Neural cell (in vitro differentiated cells): ENCODE measurements around the gene OR10G8. TPM values are rescaled to one million over a fixed set of nuclear protein-coding genes. Genes with fewer than 3 reads are reported as not detected.

ENCODE experiments used
- H2AFZ ChIP-seq: fragments of 200-600, 300-800 bp; sonication (generic), shearing (Covaris generic); 2 replicates; pipeline ENCODE4 v1.6.0; 2014; ENCODE audit warnings: low read depth, mild to moderate bottlenecking, antibody characterized with exemption, low read length, moderate library complexity
- H3F3A ChIP-seq: fragments of 200-600 bp; shearing (Covaris generic); 2 replicates; pipeline ENCODE4 v1.6.1; 2016; ENCODE audit warnings: mild to moderate bottlenecking, moderate library complexity, mixed read lengths, antibody characterized with exemption, low read length; ENCODE audit not compliant: insufficient read depth, poor library complexity, severe bottlenecking
- H3K27ac ChIP-seq: fragments of 200-600, 300-800 bp; sonication (generic), shearing (Covaris generic); 2 replicates; pipeline ENCODE4 v1.5.1; 2014; ENCODE audit warnings: mild to moderate bottlenecking, low read length, moderate library complexity
- H3K27me3 ChIP-seq: fragments of 300-800, 200-600 bp; sonication (generic), shearing (Covaris generic); 2 replicates; pipeline ENCODE4 v1.6.0; 2014; ENCODE audit warnings: mild to moderate bottlenecking, low read depth, low read length, moderate library complexity; ENCODE audit not compliant: insufficient read depth
- H3K36me3 ChIP-seq: fragments of 300-800, 200-600 bp; sonication (generic), shearing (Covaris generic); 2 replicates; pipeline ENCODE4 v1.5.1; 2014; ENCODE audit warnings: mild to moderate bottlenecking, antibody characterized with exemption, low read length, moderate library complexity; ENCODE audit not compliant: insufficient read depth
- H3K4me2 ChIP-seq: fragments of 300-800, 200-600 bp; sonication (generic), shearing (Covaris generic); 2 replicates; pipeline ENCODE4 v1.6.0; 2014; ENCODE audit warnings: mild to moderate bottlenecking, low read length
- H3K4me3 ChIP-seq: fragments of 300-800, 200-600 bp; sonication (generic), shearing (Covaris generic); 2 replicates; pipeline ENCODE4 v1.5.1; 2014; ENCODE audit warnings: mild to moderate bottlenecking, low read length, moderate library complexity
- H3K79me2 ChIP-seq: fragments of 200-600 bp; shearing (Covaris generic); replicated peaks from 2 replicates; pipeline ENCODE4 v1.6.0; 2014; ENCODE audit warnings: mild to moderate bottlenecking, low read length, moderate library complexity; ENCODE audit not compliant: insufficient read depth
- H3K9ac ChIP-seq: fragments of 300-800, 200-600 bp; sonication (generic), shearing (Covaris generic); 2 replicates; pipeline ENCODE4 v1.6.1; 2016; ENCODE audit warnings: mild to moderate bottlenecking, low read length, mixed read lengths
- H3K9me2 ChIP-seq: fragments of 200-600 bp; shearing (Covaris generic); 2 replicates; pipeline ENCODE4 v1.6.1; 2016; ENCODE audit warnings: mild to moderate bottlenecking, low read length, mixed read lengths; ENCODE audit not compliant: insufficient read depth
- H3K9me3 ChIP-seq: fragments of 200-600, 300-800 bp; sonication (generic), shearing (Covaris generic); 2 replicates; pipeline ENCODE4 v1.6.1; 2016; ENCODE audit warnings: mild to moderate bottlenecking, mixed run types, low read length, moderate library complexity, mixed read lengths
- H4K20me1 ChIP-seq: fragments of 200-600 bp; shearing (Covaris generic); 2 replicates; pipeline ENCODE4 v1.6.1; 2016; ENCODE audit warnings: mild to moderate bottlenecking, mixed run types; ENCODE audit not compliant: insufficient read depth
- EP300 ChIP-seq: fragments of 450-650 bp; conservative IDR thresholded peaks from 2 replicates; pipeline ENCODE4 v1.6.1; 2014; ENCODE audit warnings: antibody characterized with exemption, mild to moderate bottlenecking, moderate library complexity; ENCODE audit not compliant: poor library complexity, severe bottlenecking
- EZH2 ChIP-seq: fragments of 200-600, 300-800 bp; shearing (Covaris generic), sonication (generic); IDR thresholded peaks from 2 replicates; pipeline ENCODE4 v1.6.1; 2014; ENCODE audit warnings: antibody characterized with exemption, low read length, borderline replicate concordance, mild to moderate bottlenecking; ENCODE audit not compliant: insufficient read depth, poor library complexity, severe bottlenecking
- MXI1 ChIP-seq: fragments of 450-650 bp; conservative IDR thresholded peaks from 2 replicates; pipeline ENCODE4 v1.6.1; 2014; ENCODE audit warnings: antibody characterized with exemption, mild to moderate bottlenecking; ENCODE audit not compliant: poor library complexity, severe bottlenecking
- POLR2AphosphoS5 ChIP-seq: IDR thresholded peaks from 2 replicates; pipeline ENCODE4 v1.6.1; 2012
- RAD21 ChIP-seq: fragments of 450-650 bp; conservative IDR thresholded peaks from 2 replicates; pipeline ENCODE4 v1.6.1; 2014; ENCODE audit warnings: antibody characterized with exemption, mild to moderate bottlenecking, moderate library complexity
- SMC3 ChIP-seq: fragments of 450-650 bp; conservative IDR thresholded peaks from 2 replicates; pipeline ENCODE4 v1.6.1; 2014; ENCODE audit warnings: antibody characterized with exemption, mild to moderate bottlenecking, moderate library complexity; ENCODE audit not compliant: poor library complexity
- TAF1 ChIP-seq: IDR thresholded peaks from 2 replicates; pipeline ENCODE4 v1.6.1; 2012; ENCODE audit warnings: low read depth
- polyA plus RNA-seq: library from polyadenylated mRNA; depleted of rRNA; stranded (reverse); fragments of >200 nt; gene quantifications from 2 replicates; pipeline ENCODE4 v1.2.3, GENCODE V29; 2014
- TF ChIP-seq, protein P1 (sequence below): fragments of 450-650 bp; IDR thresholded peaks from 2 replicates; pipeline ENCODE4 v1.5.1; 2014; ENCODE audit warnings: antibody characterized with exemption, mild to moderate bottlenecking, moderate library complexity; ENCODE audit not compliant: poor library complexity, severe bottlenecking
- TF ChIP-seq, protein P2 (sequence below): IDR thresholded peaks from 2 replicates; pipeline ENCODE4 v1.6.1; 2012; ENCODE audit warnings: borderline replicate concordance

OR10G8 gene
- polyA plus RNA-seq, 1 donor from 2014 or later, result not detected

DNA sequence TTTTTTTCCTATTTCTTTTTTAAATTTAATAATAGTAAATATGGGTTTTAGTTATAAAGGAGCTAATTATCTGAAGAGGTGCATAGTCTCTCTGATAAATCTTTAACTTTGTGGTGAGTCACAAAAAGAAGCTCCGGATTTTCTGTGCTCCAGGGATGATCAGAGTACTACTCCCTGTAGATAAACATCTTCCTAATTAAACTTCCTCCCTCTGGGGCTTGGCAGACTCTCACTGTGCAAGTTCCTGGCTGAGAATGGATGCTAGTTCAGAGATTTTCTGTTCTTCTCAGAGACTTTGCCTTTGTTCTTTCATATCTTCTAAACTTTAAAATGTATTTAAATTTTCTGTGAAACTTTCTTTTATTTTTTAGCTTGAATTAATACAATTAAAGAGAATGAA is 14.7 kb downstream of the OR10G8 start, which contains the start of gene OR10G7:
Gene OR10G7, minus strand, starts transcription at position 72 of the 400 bp plus-strand sequence. CDS start 2,324 bp downstream, outside the sequence.
- Histone ChIP-seq H3K36me3 (no peaks in the 10 kb centered on the region), H3K9me3 (no peaks in the 10 kb centered on the region), H2AFZ (no peak within 1 kb of the TSS), H3K4me3 (no peak within 1 kb of the TSS), H3K79me2 (no peaks in the 10 kb centered on the region), H4K20me1 (no peaks in the 10 kb centered on the region), H3K27me3 (no peaks in the 10 kb centered on the region), H3K9ac (no peak within 1 kb of the TSS), H3K27ac (no peak within 1 kb of the TSS), H3F3A (no peaks in the 10 kb centered on the region), H3K9me2 (no peaks in the 10 kb centered on the region), H3K4me2 (no peak within 1 kb of the TSS)
- no peak for TF ChIP-seq POLR2AphosphoS5

DNA sequence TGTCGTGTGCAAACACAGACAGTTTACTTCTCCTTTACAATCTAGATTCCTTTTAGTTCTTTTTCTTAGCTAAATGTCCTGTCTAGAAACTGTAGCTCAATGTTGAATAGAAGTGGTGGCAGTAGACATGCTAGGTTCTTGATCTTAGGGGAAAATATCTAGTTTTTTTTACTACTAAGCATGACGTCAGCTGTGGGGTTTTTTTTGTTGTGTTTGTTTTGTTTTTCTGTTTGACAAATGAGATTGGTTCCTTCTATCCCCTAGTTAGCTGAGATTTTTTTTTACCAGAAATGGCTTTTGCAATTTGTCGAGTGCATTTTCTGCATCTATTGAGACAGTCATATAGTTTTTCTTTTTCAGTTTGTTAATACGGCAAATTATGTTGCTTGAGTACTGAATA is 16.8 kb downstream of the OR10G8 start:
- H3K4me2 ChIP-seq, result no peak overlapping the region
- no peaks in the 10 kb centered on the region for H3K9me2 ChIP-seq
- no peaks in the 10 kb centered on the region for H4K20me1 ChIP-seq
- H3K27me3 ChIP-seq, result no peaks in the 10 kb centered on the region
- H3K79me2 ChIP-seq, result no peaks in the 10 kb centered on the region
- no peak overlapping the region for H3K9ac ChIP-seq
- no peak overlapping the region for H3K27ac ChIP-seq
- no peaks in the 10 kb centered on the region for H3K36me3 ChIP-seq
- H2AFZ ChIP-seq, result no peak overlapping the region
- no peak overlapping the region for H3K4me3 ChIP-seq
- no peaks in the 10 kb centered on the region for H3K9me3 ChIP-seq
- TF ChIP-seq POLR2AphosphoS5, result no peak
- TF ChIP-seq, protein P1, sequence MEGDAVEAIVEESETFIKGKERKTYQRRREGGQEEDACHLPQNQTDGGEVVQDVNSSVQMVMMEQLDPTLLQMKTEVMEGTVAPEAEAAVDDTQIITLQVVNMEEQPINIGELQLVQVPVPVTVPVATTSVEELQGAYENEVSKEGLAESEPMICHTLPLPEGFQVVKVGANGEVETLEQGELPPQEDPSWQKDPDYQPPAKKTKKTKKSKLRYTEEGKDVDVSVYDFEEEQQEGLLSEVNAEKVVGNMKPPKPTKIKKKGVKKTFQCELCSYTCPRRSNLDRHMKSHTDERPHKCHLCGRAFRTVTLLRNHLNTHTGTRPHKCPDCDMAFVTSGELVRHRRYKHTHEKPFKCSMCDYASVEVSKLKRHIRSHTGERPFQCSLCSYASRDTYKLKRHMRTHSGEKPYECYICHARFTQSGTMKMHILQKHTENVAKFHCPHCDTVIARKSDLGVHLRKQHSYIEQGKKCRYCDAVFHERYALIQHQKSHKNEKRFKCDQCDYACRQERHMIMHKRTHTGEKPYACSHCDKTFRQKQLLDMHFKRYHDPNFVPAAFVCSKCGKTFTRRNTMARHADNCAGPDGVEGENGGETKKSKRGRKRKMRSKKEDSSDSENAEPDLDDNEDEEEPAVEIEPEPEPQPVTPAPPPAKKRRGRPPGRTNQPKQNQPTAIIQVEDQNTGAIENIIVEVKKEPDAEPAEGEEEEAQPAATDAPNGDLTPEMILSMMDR, result no peak
- no peak for TF ChIP-seq RAD21
- no peak for TF ChIP-seq MXI1
- TF ChIP-seq EZH2, result no peak
- no peak for TF ChIP-seq SMC3
- TF ChIP-seq EP300, result no peak
- TF ChIP-seq, protein P2, sequence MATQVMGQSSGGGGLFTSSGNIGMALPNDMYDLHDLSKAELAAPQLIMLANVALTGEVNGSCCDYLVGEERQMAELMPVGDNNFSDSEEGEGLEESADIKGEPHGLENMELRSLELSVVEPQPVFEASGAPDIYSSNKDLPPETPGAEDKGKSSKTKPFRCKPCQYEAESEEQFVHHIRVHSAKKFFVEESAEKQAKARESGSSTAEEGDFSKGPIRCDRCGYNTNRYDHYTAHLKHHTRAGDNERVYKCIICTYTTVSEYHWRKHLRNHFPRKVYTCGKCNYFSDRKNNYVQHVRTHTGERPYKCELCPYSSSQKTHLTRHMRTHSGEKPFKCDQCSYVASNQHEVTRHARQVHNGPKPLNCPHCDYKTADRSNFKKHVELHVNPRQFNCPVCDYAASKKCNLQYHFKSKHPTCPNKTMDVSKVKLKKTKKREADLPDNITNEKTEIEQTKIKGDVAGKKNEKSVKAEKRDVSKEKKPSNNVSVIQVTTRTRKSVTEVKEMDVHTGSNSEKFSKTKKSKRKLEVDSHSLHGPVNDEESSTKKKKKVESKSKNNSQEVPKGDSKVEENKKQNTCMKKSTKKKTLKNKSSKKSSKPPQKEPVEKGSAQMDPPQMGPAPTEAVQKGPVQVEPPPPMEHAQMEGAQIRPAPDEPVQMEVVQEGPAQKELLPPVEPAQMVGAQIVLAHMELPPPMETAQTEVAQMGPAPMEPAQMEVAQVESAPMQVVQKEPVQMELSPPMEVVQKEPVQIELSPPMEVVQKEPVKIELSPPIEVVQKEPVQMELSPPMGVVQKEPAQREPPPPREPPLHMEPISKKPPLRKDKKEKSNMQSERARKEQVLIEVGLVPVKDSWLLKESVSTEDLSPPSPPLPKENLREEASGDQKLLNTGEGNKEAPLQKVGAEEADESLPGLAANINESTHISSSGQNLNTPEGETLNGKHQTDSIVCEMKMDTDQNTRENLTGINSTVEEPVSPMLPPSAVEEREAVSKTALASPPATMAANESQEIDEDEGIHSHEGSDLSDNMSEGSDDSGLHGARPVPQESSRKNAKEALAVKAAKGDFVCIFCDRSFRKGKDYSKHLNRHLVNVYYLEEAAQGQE, result no peak
- TF ChIP-seq TAF1, result no peak
- H3F3A ChIP-seq, result no peaks in the 10 kb centered on the region

DNA sequence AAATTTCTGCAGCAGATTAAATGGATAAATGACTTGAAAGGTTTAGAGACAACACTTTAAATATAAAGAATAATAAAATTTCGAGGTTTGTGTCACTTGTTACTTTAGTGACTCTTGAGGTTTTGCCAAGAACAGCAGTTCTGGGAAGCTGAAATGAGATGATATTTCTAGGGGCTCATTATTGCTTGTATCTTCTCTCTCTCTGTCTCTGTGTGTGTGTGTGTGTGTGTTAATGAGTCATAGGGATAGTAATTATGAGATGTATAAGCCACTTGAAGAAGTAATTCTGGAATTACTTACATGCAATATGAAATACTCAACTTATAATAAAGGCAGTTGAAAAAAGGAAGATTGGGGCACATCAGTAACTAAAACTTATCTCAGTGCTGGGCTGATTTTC is 24.1 kb downstream of the OR10G8 start:
- H3K27ac ChIP-seq, result no peak overlapping the region
- H3K9me2 ChIP-seq, result no peaks in the 10 kb centered on the region
- no peaks in the 10 kb centered on the region for H3K79me2 ChIP-seq
- H4K20me1 ChIP-seq, result no peaks in the 10 kb centered on the region
- H2AFZ ChIP-seq, result no peak overlapping the region
- no peaks in the 10 kb centered on the region for H3K36me3 ChIP-seq
- H3K9ac ChIP-seq, result no peak overlapping the region
- no peak overlapping the region for H3K4me3 ChIP-seq
- H3K4me2 ChIP-seq, result no peak overlapping the region
- no peaks in the 10 kb centered on the region for H3F3A ChIP-seq
- no peaks in the 10 kb centered on the region for H3K27me3 ChIP-seq
- H3K9me3 ChIP-seq, result no peaks in the 10 kb centered on the region
- TF ChIP-seq SMC3 (no peak), EZH2 (no peak), MXI1 (no peak), EP300 (no peak), RAD21 (no peak), POLR2AphosphoS5 (no peak)
- TF ChIP-seq, protein P1, result no peak
